GM18868 (cell line): ENCODE measurements around the gene ATP1A1.

Experiments
- ATAC-seq: cut with Tn5 transposase; IDR thresholded peaks from one replicate; pipeline ENCODE4 v1.9.1; 2021; ENCODE audit warnings: mild to moderate bottlenecking, moderate library complexity; ENCODE audit not compliant: unreplicated experiment

ATP1A1 gene

GRCh38 chr1:116370181-116370580, 2.9 kb upstream of the ATP1A1 start:
- ATAC-seq: no peak

- no peak for ATAC-seq
These were observed 1.3 kb upstream of the ATP1A1 start for GRCh38 chr1:116371752-116372151.

GRCh38 chr1:116372191-116372590, 853 bp upstream of the ATP1A1 start:
- ATAC-seq: no peak

GRCh38 chr1:116373431-116374352, 648 bp downstream of the ATP1A1 start:
- ATAC-seq: no peak

- no peak for ATAC-seq
These were observed 1.5 kb downstream of the ATP1A1 start for GRCh38 chr1:116374353-116375147.

GRCh38 chr1:116375148-116375886, 2.3 kb downstream of the ATP1A1 start:
- ATAC-seq: no peak

GRCh38 chr1:116375887-116376728, 3.1 kb downstream of the ATP1A1 start:
- ATAC-seq: no peak

- ATAC-seq: no peak
These were observed 3.7 kb downstream of the ATP1A1 start for GRCh38 chr1:116376729-116377086.

GRCh38 chr1:116377541-116378529, 4.8 kb downstream of the ATP1A1 start:
- ATAC-seq: peak; percentile 76

GRCh38 chr1:116379057-116379630, 6.1 kb downstream of the ATP1A1 start:
- ATAC-seq: no peak

- no peak for ATAC-seq
These were observed 6.8 kb downstream of the ATP1A1 start for GRCh38 chr1:116379674-116380498.

GRCh38 chr1:116380499-116381242, 7.6 kb downstream of the ATP1A1 start:
- no peak for ATAC-seq

- no peak for ATAC-seq
These were observed 9.3 kb downstream of the ATP1A1 start for GRCh38 chr1:116382321-116382720.

- ATAC-seq: no peak
These were observed 9.9 kb downstream of the ATP1A1 start for GRCh38 chr1:116382857-116383483.

GRCh38 chr1:116386042-116386441, 13.0 kb downstream of the ATP1A1 start:
- ATAC-seq: no peak

GRCh38 chr1:116387551-116387950, 14.5 kb downstream of the ATP1A1 start:
- ATAC-seq: no peak

GRCh38 chr1:116388122-116388521, 15.1 kb downstream of the ATP1A1 start:
- no peak for ATAC-seq
